GM12878 (cell line): Measurements from ENCODE around the gene CALHM1. TPM values are rescaled to one million over a fixed set of nuclear protein-coding genes. Genes with fewer than 3 reads are reported as not detected.

ENCODE experiments used
- ATAC-seq: fragments of 200-7000 bp; cut with Tn5 transposase; 3 replicates; pipeline ENCODE4 v1.9.1; 2020; ENCODE audit warnings: mild to moderate bottlenecking, moderate library complexity
- BruUV-seq: library from RNA; stranded (reverse); fragments of 400-500 nt; replicated peaks from 2 replicates; lab custom pipeline; 2021; lab: Mats Ljungman, UMichigan
- CTCF ChIA-PET: fragments of 300-600 bp; sonication (Branson Sonifier 250); formaldehyde crosslinking; extraction: SDS; loops from one replicate; lab custom pipeline; 2021; ENCODE audit warnings: inconsistent platforms; lab: Yijun Ruan, JAX
- POLR2A ChIA-PET: fragments of 350-600 bp; formaldehyde crosslinking; extraction: SDS; loops from one replicate; lab custom pipeline; 2021; ENCODE audit warnings: inconsistent platforms; lab: Charles Lee
- RAD21 ChIA-PET: fragments of 300-600 bp; sonication (Branson Sonifier 250); formaldehyde crosslinking; loops from one replicate; lab custom pipeline; 2023; ENCODE audit warnings: antibody characterized with exemption; ENCODE audit not compliant: unreplicated experiment; lab: Charles Lee
- SMC1A ChIA-PET: fragments of 300-600 bp; sonication (Branson Sonifier 250); formaldehyde crosslinking; loops from one replicate; lab custom pipeline; 2023; ENCODE audit not compliant: unreplicated experiment, uncharacterized antibody; lab: Charles Lee
- DNase-seq: peaks from one replicate; pipeline ENCODE4 v3.0.0-alpha.2; 2011; ENCODE audit warnings: low read depth, low spot score
- FAIRE-seq: peaks from 3 replicates; lab custom pipeline; 2011; peaks lifted over from hg19 to GRCh38; lab: Jason Lieb, UNC
- H2AFZ ChIP-seq: 2 replicates; pipeline ENCODE4 v1.6.0; 2011; ENCODE audit warnings: low read depth, low read length, control low read depth; ENCODE audit not compliant: control insufficient read depth
- H3K27ac ChIP-seq: 2 replicates; pipeline ENCODE4 v1.5.1; 2011; ENCODE audit warnings: control low read depth; ENCODE audit not compliant: control insufficient read depth, insufficient read depth
- H3K27me3 ChIP-seq, 2 experiments: replicated peaks in 1 of 2; 2 replicates each; pipeline versions ENCODE4 v1.6.0 to v1.6.1; 2011; ENCODE audit warnings: low read length in 1 of 2; ENCODE audit not compliant: control insufficient read depth in 2 of 2, insufficient read depth in 2 of 2
- H3K36me3 ChIP-seq, 2 experiments: 2 replicates each; pipeline ENCODE4 v1.5.1; 2011; ENCODE audit warnings: low read length in 1 of 2; ENCODE audit not compliant: control insufficient read depth in 2 of 2, insufficient read depth in 2 of 2
- H3K4me1 ChIP-seq: 2 replicates; pipeline ENCODE4 v1.6.1; 2011; ENCODE audit warnings: mild to moderate bottlenecking, low read length, moderate library complexity, mixed read lengths; ENCODE audit not compliant: control insufficient read depth, insufficient read depth
- H3K4me2 ChIP-seq: 2 replicates; pipeline ENCODE4 v1.6.0; 2011; ENCODE audit warnings: control low read depth; ENCODE audit not compliant: control insufficient read depth, insufficient read depth
- H3K4me3 ChIP-seq: fragments of 200-600 bp; sonication (generic); 2 replicates; pipeline ENCODE4 v1.5.1; 2016
- H3K79me2 ChIP-seq: 2 replicates; pipeline ENCODE4 v1.6.0; 2011; ENCODE audit warnings: low read length; ENCODE audit not compliant: control insufficient read depth, insufficient read depth
- H3K9ac ChIP-seq: 2 replicates; pipeline ENCODE4 v1.8.0; 2011; ENCODE audit warnings: low read length, control low read depth, mixed read lengths; ENCODE audit not compliant: control insufficient read depth, insufficient read depth
- H3K9me3 ChIP-seq: replicated peaks from 3 replicates; pipeline ENCODE4 v1.5.1; 2011; ENCODE audit warnings: mild to moderate bottlenecking, low read length; ENCODE audit not compliant: control insufficient read depth, insufficient read depth
- H4K20me1 ChIP-seq: 2 replicates; pipeline ENCODE4 v1.6.0; 2011; ENCODE audit not compliant: control insufficient read depth, insufficient read depth
- ATF2 ChIP-seq: IDR thresholded peaks from 2 replicates; pipeline ENCODE4 v1.6.1; 2012; ENCODE audit warnings: low read length, inconsistent platforms
- BCL11A ChIP-seq: IDR thresholded peaks from 2 replicates; pipeline ENCODE4 v1.6.1; 2011; ENCODE audit warnings: low read depth, low read length
- CREM ChIP-seq: IDR thresholded peaks from 2 replicates; pipeline ENCODE4 v1.6.1; 2014; ENCODE audit warnings: antibody characterized with exemption, low read depth
- GATAD2B ChIP-seq: fragments of 450-650 bp; conservative IDR thresholded peaks from 2 replicates; pipeline ENCODE4 v1.6.1; 2017; ENCODE audit warnings: low read depth, mild to moderate bottlenecking, moderate library complexity
- HDAC2 ChIP-seq: fragments of 200-600 bp; sonication (generic); IDR thresholded peaks from 2 replicates; pipeline ENCODE4 v1.6.1; 2017
- IRF4 ChIP-seq: IDR thresholded peaks from 2 replicates; pipeline ENCODE4 v1.6.1; 2011; ENCODE audit warnings: low read depth, low read length
- MTA3 ChIP-seq: IDR thresholded peaks from 2 replicates; pipeline ENCODE4 v1.6.1; 2012; ENCODE audit warnings: low read length, inconsistent platforms, borderline replicate concordance
- MXI1 ChIP-seq: fragments of 150-350 bp; IDR thresholded peaks from 2 replicates; pipeline ENCODE4 v1.6.1; 2011; ENCODE audit warnings: low read depth, mild to moderate bottlenecking, inconsistent platforms, low read length, improper control_type of control experiment
- NFYB ChIP-seq: IDR thresholded peaks from 2 replicates; pipeline ENCODE4 v1.6.1; 2011; ENCODE audit warnings: low read depth, mild to moderate bottlenecking, low read length, improper control_type of control experiment, moderate library complexity; ENCODE audit not compliant: insufficient read depth
- REST ChIP-seq: IDR thresholded peaks from 2 replicates; pipeline ENCODE4 v1.6.1; 2012; ENCODE audit warnings: mild to moderate bottlenecking, low read depth, low read length
- STAT1 ChIP-seq: fragments of 450-650 bp; conservative IDR thresholded peaks from 2 replicates; pipeline ENCODE4 v1.6.1; 2014; ENCODE audit warnings: antibody characterized with exemption, mild to moderate bottlenecking
- WGBS: methylation state at CpG from one replicate; pipeline ENCODE4 v1.1.6; 2016; ENCODE audit warnings: low lambda C conversion rate; ENCODE audit not compliant: insufficient replicate concordance, insufficient coverage; ENCODE audit errors: missing lambda C conversion rate; 5-methylcytosine and 5-hydroxymethylcytosine counted together
- in situ Hi-C: fragments of 300-500 bp; cut with MboI; formaldehyde crosslinking; loops from 9 replicates; pipeline ENCODE4 v1.14.3; 2018; ENCODE audit warnings: mixed read lengths
- intact Hi-C: fragments of 100-400 bp; cut with micrococcal nuclease; formaldehyde crosslinking; loops from one replicate; pipeline ENCODE4 v1.14.2; 2022; ENCODE audit not compliant: unreplicated experiment
- polyA plus RNA-seq, 11 experiments: library from polyadenylated mRNA; depleted of rRNA in 4 of 11; unstranded in 6 of 11; stranded (reverse) in 5 of 11; fragments of >200 nt; fragmentation: Nextera tagmentation in 4 of 11; fragmentation: Illumina TruSeq in 1 of 11; extraction: Ambion mirVana in 4 of 11; extraction: Trizol in 1 of 11; gene quantifications; 1 replicate in 1 of 11; 2 replicates in 10 of 11; pipeline versions ENCODE4 v1.2.1 to v1.2.3, GENCODE V29; 2011 to 2016; ENCODE audit warnings: inconsistent platforms in 2 of 11, missing spikeins in 2 of 11, low read depth in 1 of 11
- total RNA-seq, 4 experiments: library from RNA; depleted of rRNA in 3 of 4; stranded (reverse); fragments of >200 nt in 3 of 4; fragmentation: Illumina TruSeq in 1 of 4; extraction: Trizol in 1 of 4; gene quantifications; 2 replicates each; pipeline versions ENCODE4 v1.2.1 to v1.2.3, GENCODE V29; 2013 to 2021
- TF ChIP-seq, protein P1 (sequence below): IDR thresholded peaks from 2 replicates; pipeline ENCODE4 v1.6.1; 2012; ENCODE audit warnings: improper control_type of control experiment, low read depth, low read length; ENCODE audit not compliant: insufficient replicate concordance

CALHM1 gene
- total and polyA plus RNA-seq, 10 of the 15 experiments (the other 5 are each of a cell fraction or from before 2014, with no cell fraction given) = 0.05 to 1.7 (median 0.17) TPM

GRCh38 chr10:103433858-103434257 lies 24.8 kb downstream of the CALHM1 start:
- in situ Hi-C loops (no loop called here), intact Hi-C loops (no loop called here)
- WGBS = 73% methylated on average over 2 of the region's 2 CpGs
- H2AFZ ChIP-seq = no peak overlapping the region
- peaks cover 29 to 52% of the 10 kb centered on the region in 2 experiments for H3K36me3 ChIP-seq
- DNase-seq (no peak), ATAC-seq (no peak), FAIRE-seq (no peak)
- H3K9me3 ChIP-seq = no peaks in the 10 kb centered on the region
- no peaks in the 10 kb centered on the region for H3K4me1 ChIP-seq
- no peaks in the 10 kb centered on the region for H4K20me1 ChIP-seq
- ChIA-PET CTCF (interaction anchor here (0.8 to 1.6 kb wide), 4 partner anchors 16 to 189 kb away, joined by 3 to 5 read pairs (median 3); no protein-coding TSS in a partner anchor), SMC1A (interaction anchor here (1.1 to 2.2 kb wide), 3 partner anchors 16 to 44 kb away, joined by 4 to 7 read pairs (median 5); no protein-coding TSS in a partner anchor), RAD21 (interaction anchor here (1.5 kb wide), 1 partner anchor 42 kb away, joined by 4 read pairs; no protein-coding TSS in a partner anchor), POLR2A (no interaction called here)
- no peaks in the 10 kb centered on the region for H3K27me3 ChIP-seq
- no TSS peak for BruUV-seq
- no peak overlapping the region for H3K9ac ChIP-seq
- no peaks in the 10 kb centered on the region for H3K79me2 ChIP-seq
- no peak overlapping the region for H3K27ac ChIP-seq
- H3K4me3 ChIP-seq = no peak overlapping the region
- no peak overlapping the region for H3K4me2 ChIP-seq
- TF ChIP-seq MTA3 (no peak), NFYB (no peak), ATF2 (no peak), GATAD2B (no peak), MXI1 (no peak), CREM (no peak), HDAC2 (no peak), IRF4 (no peak), STAT1 (no peak), REST (no peak), BCL11A (no peak)
- TF ChIP-seq, protein P1, sequence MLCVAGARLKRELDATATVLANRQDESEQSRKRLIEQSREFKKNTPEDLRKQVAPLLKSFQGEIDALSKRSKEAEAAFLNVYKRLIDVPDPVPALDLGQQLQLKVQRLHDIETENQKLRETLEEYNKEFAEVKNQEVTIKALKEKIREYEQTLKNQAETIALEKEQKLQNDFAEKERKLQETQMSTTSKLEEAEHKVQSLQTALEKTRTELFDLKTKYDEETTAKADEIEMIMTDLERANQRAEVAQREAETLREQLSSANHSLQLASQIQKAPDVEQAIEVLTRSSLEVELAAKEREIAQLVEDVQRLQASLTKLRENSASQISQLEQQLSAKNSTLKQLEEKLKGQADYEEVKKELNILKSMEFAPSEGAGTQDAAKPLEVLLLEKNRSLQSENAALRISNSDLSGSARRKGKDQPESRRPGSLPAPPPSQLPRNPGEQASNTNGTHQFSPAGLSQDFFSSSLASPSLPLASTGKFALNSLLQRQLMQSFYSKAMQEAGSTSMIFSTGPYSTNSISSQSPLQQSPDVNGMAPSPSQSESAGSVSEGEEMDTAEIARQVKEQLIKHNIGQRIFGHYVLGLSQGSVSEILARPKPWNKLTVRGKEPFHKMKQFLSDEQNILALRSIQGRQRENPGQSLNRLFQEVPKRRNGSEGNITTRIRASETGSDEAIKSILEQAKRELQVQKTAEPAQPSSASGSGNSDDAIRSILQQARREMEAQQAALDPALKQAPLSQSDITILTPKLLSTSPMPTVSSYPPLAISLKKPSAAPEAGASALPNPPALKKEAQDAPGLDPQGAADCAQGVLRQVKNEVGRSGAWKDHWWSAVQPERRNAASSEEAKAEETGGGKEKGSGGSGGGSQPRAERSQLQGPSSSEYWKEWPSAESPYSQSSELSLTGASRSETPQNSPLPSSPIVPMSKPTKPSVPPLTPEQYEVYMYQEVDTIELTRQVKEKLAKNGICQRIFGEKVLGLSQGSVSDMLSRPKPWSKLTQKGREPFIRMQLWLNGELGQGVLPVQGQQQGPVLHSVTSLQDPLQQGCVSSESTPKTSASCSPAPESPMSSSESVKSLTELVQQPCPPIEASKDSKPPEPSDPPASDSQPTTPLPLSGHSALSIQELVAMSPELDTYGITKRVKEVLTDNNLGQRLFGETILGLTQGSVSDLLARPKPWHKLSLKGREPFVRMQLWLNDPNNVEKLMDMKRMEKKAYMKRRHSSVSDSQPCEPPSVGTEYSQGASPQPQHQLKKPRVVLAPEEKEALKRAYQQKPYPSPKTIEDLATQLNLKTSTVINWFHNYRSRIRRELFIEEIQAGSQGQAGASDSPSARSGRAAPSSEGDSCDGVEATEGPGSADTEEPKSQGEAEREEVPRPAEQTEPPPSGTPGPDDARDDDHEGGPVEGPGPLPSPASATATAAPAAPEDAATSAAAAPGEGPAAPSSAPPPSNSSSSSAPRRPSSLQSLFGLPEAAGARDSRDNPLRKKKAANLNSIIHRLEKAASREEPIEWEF = no peak
